Keratinocyte (primary cell): ENCODE data around the gene TBC1D4. TPM values are rescaled to one million over a fixed set of nuclear protein-coding genes. Genes with fewer than 3 reads are reported as not detected.

Source experiments
- DNase-seq: peaks from one replicate; pipeline ENCODE4 v3.0.0-alpha.2; 2011; ENCODE audit warnings: low read depth, missing footprints, low spot score
- FAIRE-seq: peaks from 2 replicates; lab custom pipeline; 2011; peaks lifted over from hg19 to GRCh38; lab: Jason Lieb, UNC
- H2AFZ ChIP-seq: 2 replicates; pipeline ENCODE4 v1.6.0; 2012; ENCODE audit warnings: low read length, control low read depth, inconsistent platforms; ENCODE audit not compliant: control insufficient read depth
- H3K27ac ChIP-seq: 2 replicates; pipeline ENCODE4 v1.5.1; 2011; ENCODE audit warnings: low read length; ENCODE audit not compliant: control insufficient read depth, insufficient read depth
- H3K27me3 ChIP-seq: 3 replicates; pipeline ENCODE4 v1.6.0; 2011; ENCODE audit warnings: low read length; ENCODE audit not compliant: control insufficient read depth, insufficient read depth; ENCODE audit errors: extremely low read depth
- H3K36me3 ChIP-seq, 2 experiments: 2 replicates in 1 of 2; 3 replicates in 1 of 2; pipeline ENCODE4 v1.5.1; 2011; ENCODE audit warnings: low read length in 2 of 2, mild to moderate bottlenecking in 1 of 2; ENCODE audit not compliant: control insufficient read depth in 2 of 2, insufficient read depth in 2 of 2; ENCODE audit errors: extremely low read depth in 1 of 2
- H3K4me1 ChIP-seq: 3 replicates; pipeline ENCODE4 v1.5.1; 2011; ENCODE audit warnings: low read length; ENCODE audit not compliant: control insufficient read depth, insufficient read depth; ENCODE audit errors: extremely low read depth
- H3K4me2 ChIP-seq: 3 replicates; pipeline ENCODE4 v1.6.0; 2011; ENCODE audit warnings: low read depth, low read length; ENCODE audit not compliant: control insufficient read depth, insufficient read depth; ENCODE audit errors: extremely low read depth
- H3K4me3 ChIP-seq, 3 experiments: fragments of 200-600 bp in 1 of 3; sonication (generic) in 1 of 3; 2 replicates in 2 of 3; 3 replicates in 1 of 3; pipeline ENCODE4 v1.5.1; 2011 to 2016; ENCODE audit warnings: low read length in 3 of 3, mild to moderate bottlenecking in 3 of 3, control low read depth in 2 of 3, inconsistent platforms in 1 of 3, low read depth in 1 of 3, mixed read lengths in 1 of 3, mixed run types in 1 of 3, moderate library complexity in 1 of 3; ENCODE audit not compliant: control insufficient read depth in 2 of 3, insufficient read depth in 2 of 3; ENCODE audit errors: extremely low read depth in 1 of 3
- H3K79me2 ChIP-seq: 2 replicates; pipeline ENCODE4 v1.6.0; 2012; ENCODE audit warnings: low read length; ENCODE audit not compliant: control insufficient read depth, insufficient read depth
- H3K9ac ChIP-seq: 3 replicates; pipeline ENCODE4 v1.6.0; 2011; ENCODE audit warnings: low read length; ENCODE audit not compliant: control insufficient read depth, insufficient read depth; ENCODE audit errors: extremely low read depth
- H3K9me1 ChIP-seq: 3 replicates; pipeline ENCODE4 v1.6.0; 2011; ENCODE audit warnings: low read length; ENCODE audit not compliant: control insufficient read depth, insufficient read depth; ENCODE audit errors: extremely low read depth
- H3K9me3 ChIP-seq: 2 replicates; pipeline ENCODE4 v1.5.1; 2012; ENCODE audit warnings: low read depth, low read length; ENCODE audit not compliant: control insufficient read depth
- H4K20me1 ChIP-seq: 3 replicates; pipeline ENCODE4 v1.6.0; 2011; ENCODE audit warnings: low read length; ENCODE audit not compliant: control insufficient read depth, insufficient read depth; ENCODE audit errors: extremely low read depth
- CTCF ChIP-seq, 3 experiments: IDR thresholded peaks in 1 of 3; conservative IDR thresholded peaks in 1 of 3; optimal IDR thresholded peaks in 1 of 3; 2 replicates in 2 of 3; 3 replicates in 1 of 3; pipeline versions ENCODE3 to v1.5.1; 2011; ENCODE audit warnings: low read length in 3 of 3, mild to moderate bottlenecking in 3 of 3, moderate library complexity in 2 of 3, control low read depth in 1 of 3, inconsistent platforms in 1 of 3; ENCODE audit not compliant: insufficient read depth in 2 of 3; ENCODE audit errors: extremely low read depth in 1 of 3
- EZH2 ChIP-seq: IDR thresholded peaks from one replicate; pipeline ENCODE4 v1.6.1; 2012; ENCODE audit warnings: inconsistent platforms, mild to moderate bottlenecking, low read length, moderate library complexity
- dilution Hi-C: fragments of 300-500 bp; cut with MboI; formaldehyde crosslinking; loops from one replicate; pipeline ENCODE4 v1.7.0; 2020; ENCODE audit warnings: low sequenced_read_pairs; ENCODE audit not compliant: extremely low pct_ligation_motif_present
- polyA plus RNA-seq, 5 experiments: library from polyadenylated mRNA; depleted of rRNA in 3 of 5; stranded (reverse) in 3 of 5; stranded (forward) in 1 of 5; unstranded in 1 of 5; fragments of >200 nt; gene quantifications; 1 replicate in 1 of 5; 2 replicates in 3 of 5; 3 replicates in 1 of 5; pipeline versions ENCODE4 v1.2.1 to v1.2.3, GENCODE V29; 2011 to 2012; ENCODE audit warnings: missing spikeins in 2 of 5, low read depth in 1 of 5, low replicate concordance in 1 of 5

The TBC1D4 gene
- polyA plus RNA-seq, 1 donor (not counting 4 experiments of a cell fraction or from before 2014, with no cell fraction given): 14.2 TPM

GRCh38 chr13:75446874-75447273 lies 35.1 kb downstream of the TBC1D4 start:
- no peaks in the 10 kb centered on the region for H3K9me3 ChIP-seq
- H4K20me1 ChIP-seq: no peaks in the 10 kb centered on the region
- no peaks in the 10 kb centered on the region for H3K9me1 ChIP-seq
- FAIRE-seq (no peak), DNase-seq (no peak)
- peaks cover 4% of the 10 kb centered on the region for H3K4me1 ChIP-seq
- H3K27me3 ChIP-seq: no peaks in the 10 kb centered on the region
- no peaks in the 10 kb centered on the region for H3K36me3 ChIP-seq
- H3K4me3 ChIP-seq: no peak overlapping the region
- H3K79me2 ChIP-seq: peaks cover 2% of the 10 kb centered on the region
- H3K9ac ChIP-seq: no peak overlapping the region
- TF ChIP-seq EZH2 (no peak), CTCF (optimal IDR thresholded peaks at IDR 0.05 in 1 of 3, IDR thresholded peaks at IDR 0.05 in 1 of 3, conservative IDR thresholded peaks at IDR 0.05 in 1 of 3; ENCODE audit: extremely low read depth in 1 of 3, insufficient read depth in 2 of 3, low read length in 3 of 3) (no peak)
- peak overlapping the region; percentile 81 for H3K4me2 ChIP-seq
- no peak overlapping the region for H3K27ac ChIP-seq
- dilution Hi-C loops: no loop called here
- no peak overlapping the region for H2AFZ ChIP-seq

DNA sequence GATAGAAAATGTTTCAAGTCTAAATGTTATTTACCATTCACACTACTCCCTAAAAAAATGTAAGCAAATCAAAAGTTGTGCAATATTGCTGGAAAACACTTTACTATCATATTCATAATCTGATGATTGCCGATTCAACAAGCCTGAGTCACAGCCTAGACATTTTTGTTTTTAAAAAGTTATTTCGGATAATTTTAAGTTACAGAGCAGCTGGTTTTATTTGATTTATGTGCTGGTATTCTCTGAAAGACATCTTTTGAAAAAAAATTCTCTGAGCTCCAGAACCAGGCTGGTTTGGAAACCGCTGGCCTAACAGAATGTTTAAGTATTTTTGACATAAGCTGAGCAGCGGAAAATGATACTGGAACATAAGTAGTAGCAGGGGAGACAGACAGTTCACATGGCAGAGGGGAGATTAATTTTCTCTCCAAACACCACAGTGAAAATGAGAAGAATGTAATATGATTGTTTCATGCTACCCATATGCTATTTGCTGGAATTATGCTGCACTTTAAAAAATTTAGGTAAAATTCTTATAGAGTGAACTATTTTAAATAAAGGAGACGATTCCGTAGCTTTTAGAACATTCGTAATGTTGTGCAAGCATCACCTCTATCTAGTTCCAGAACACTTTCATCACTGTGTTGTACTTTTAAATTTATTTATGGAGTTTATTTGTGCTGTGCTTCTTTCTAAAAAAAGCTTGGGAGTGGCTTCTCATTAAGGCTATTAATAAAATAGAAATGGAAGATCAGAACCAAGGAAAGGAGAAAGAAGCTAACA lies 36.1 kb downstream of the TBC1D4 start:
- peak overlapping the region; percentile 81 for H3K4me2 ChIP-seq
- dilution Hi-C loops: no loop called here
- no peaks in the 10 kb centered on the region for H3K9me1 ChIP-seq
- H3K27me3 ChIP-seq: no peaks in the 10 kb centered on the region
- TF ChIP-seq CTCF (optimal IDR thresholded peaks at IDR 0.05 in 1 of 3, IDR thresholded peaks at IDR 0.05 in 1 of 3, conservative IDR thresholded peaks at IDR 0.05 in 1 of 3; ENCODE audit: extremely low read depth in 1 of 3, insufficient read depth in 2 of 3, low read length in 3 of 3) (no peak), EZH2 (no peak)
- H4K20me1 ChIP-seq: no peaks in the 10 kb centered on the region
- peak overlapping the region in 2 of 3 experiments; percentile 44 to 45 for H3K4me3 ChIP-seq
- H2AFZ ChIP-seq: no peak overlapping the region
- no peaks in the 10 kb centered on the region for H3K36me3 ChIP-seq
- DNase-seq (no peak), FAIRE-seq (no peak)
- peak overlapping the region; percentile 30 for H3K27ac ChIP-seq
- H3K9me3 ChIP-seq: no peaks in the 10 kb centered on the region
- H3K79me2 ChIP-seq: peaks cover 2% of the 10 kb centered on the region
- H3K4me1 ChIP-seq: peaks cover 4% of the 10 kb centered on the region
- peak overlapping the region; percentile 0 for H3K9ac ChIP-seq
